Nephron (organoid): ENCODE measurements around the gene OBSL1.
A peak's percentile ranks its signal among the peaks of the same experiment; 100 is the strongest.

ENCODE experiments used
- H3K27ac Mint-ChIP-seq, 3 experiments: 2 replicates each; pipeline ENCODE4 v1.8.0; 2020; ENCODE audit warnings: mixed read lengths in 3 of 3, mild to moderate bottlenecking in 2 of 3, moderate library complexity in 1 of 3
- H3K27me3 Mint-ChIP-seq: 2 replicates; pipeline ENCODE4 v1.8.0; 2021; ENCODE audit warnings: low read depth, mild to moderate bottlenecking, moderate library complexity, mixed read lengths
- H3K36me3 Mint-ChIP-seq: 2 replicates; pipeline ENCODE4 v1.8.0; 2020; ENCODE audit warnings: low read depth, mixed read lengths
- H3K4me1 Mint-ChIP-seq: 2 replicates; pipeline ENCODE4 v1.8.0; 2020; ENCODE audit warnings: mixed read lengths
- H3K4me3 Mint-ChIP-seq, 3 experiments: 2 replicates each; pipeline ENCODE4 v1.8.0; 2020; ENCODE audit warnings: mild to moderate bottlenecking in 3 of 3, mixed read lengths in 3 of 3, moderate library complexity in 2 of 3
- H3K9me3 Mint-ChIP-seq: 2 replicates; pipeline ENCODE4 v1.8.0; 2020; ENCODE audit warnings: mixed read lengths
- TF ChIP-seq, protein P1 (sequence below), 3 experiments: fragments of 200-600 bp; sonication (generic); IDR thresholded peaks; one replicate each; pipeline ENCODE4 v1.5.0; 2021; ENCODE audit warnings: antibody characterized with exemption in 3 of 3; ENCODE audit not compliant: unreplicated experiment in 3 of 3

OBSL1 gene

DNA sequence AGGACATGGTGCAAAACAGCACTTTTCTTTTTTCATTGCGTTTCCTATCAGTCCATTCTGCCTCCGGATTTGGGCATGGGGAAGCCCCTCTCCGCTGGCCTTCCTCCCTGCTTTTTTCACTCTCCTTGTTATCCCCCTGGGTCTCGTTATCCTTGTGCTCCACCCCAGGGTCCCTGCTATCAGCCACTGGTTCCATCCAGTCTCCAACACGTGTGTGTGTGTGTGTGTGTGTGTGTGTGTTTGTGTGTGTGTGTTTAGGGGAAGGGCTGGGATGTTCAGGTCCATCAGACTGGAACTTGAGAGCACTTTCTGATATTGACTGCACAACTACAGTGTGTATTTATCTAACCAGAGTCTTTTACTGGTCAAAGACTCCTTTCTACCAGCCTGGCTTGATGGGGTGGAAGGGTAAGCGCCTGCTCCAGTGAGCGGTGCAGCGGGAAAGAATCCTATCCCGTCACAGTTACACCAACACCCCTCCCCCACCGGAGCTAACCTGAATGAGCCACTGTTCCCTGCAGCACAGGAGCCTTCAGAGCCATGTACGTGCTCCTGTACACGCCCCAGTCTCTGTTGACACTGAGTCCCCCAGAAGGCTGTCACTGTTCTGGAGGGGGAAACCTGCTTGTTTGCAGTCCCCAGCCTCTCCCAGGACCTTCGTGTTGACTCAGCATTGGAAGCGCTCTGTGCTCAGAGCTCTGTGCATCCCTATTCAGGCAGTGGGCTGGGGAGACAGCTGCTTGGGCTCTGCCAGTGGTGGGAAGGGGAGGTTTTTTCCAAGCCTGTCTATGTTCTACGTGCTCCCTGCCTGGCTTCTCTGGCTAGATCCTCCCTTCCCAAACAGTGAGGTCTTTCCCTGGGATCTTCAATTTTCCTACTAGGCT lies 5.4 kb upstream of the OBSL1 start:
- peaks cover 7% of the 10 kb centered on the region for H3K27me3 Mint-ChIP-seq
- H3K36me3 Mint-ChIP-seq = no peaks in the 10 kb centered on the region
- peak overlapping the region; percentile 28 to 57 (median 37) for H3K4me3 Mint-ChIP-seq
- H3K27ac Mint-ChIP-seq = peak overlapping the region; percentile 63 to 95 (median 64)
- TF ChIP-seq, protein P1, sequence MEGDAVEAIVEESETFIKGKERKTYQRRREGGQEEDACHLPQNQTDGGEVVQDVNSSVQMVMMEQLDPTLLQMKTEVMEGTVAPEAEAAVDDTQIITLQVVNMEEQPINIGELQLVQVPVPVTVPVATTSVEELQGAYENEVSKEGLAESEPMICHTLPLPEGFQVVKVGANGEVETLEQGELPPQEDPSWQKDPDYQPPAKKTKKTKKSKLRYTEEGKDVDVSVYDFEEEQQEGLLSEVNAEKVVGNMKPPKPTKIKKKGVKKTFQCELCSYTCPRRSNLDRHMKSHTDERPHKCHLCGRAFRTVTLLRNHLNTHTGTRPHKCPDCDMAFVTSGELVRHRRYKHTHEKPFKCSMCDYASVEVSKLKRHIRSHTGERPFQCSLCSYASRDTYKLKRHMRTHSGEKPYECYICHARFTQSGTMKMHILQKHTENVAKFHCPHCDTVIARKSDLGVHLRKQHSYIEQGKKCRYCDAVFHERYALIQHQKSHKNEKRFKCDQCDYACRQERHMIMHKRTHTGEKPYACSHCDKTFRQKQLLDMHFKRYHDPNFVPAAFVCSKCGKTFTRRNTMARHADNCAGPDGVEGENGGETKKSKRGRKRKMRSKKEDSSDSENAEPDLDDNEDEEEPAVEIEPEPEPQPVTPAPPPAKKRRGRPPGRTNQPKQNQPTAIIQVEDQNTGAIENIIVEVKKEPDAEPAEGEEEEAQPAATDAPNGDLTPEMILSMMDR (IDR thresholded peaks at IDR 0.05; ENCODE audit: unreplicated experiment in 3 of 3) = no peak
- H3K9me3 Mint-ChIP-seq = no peaks in the 10 kb centered on the region
- peaks cover 45% of the 10 kb centered on the region for H3K4me1 Mint-ChIP-seq

DNA sequence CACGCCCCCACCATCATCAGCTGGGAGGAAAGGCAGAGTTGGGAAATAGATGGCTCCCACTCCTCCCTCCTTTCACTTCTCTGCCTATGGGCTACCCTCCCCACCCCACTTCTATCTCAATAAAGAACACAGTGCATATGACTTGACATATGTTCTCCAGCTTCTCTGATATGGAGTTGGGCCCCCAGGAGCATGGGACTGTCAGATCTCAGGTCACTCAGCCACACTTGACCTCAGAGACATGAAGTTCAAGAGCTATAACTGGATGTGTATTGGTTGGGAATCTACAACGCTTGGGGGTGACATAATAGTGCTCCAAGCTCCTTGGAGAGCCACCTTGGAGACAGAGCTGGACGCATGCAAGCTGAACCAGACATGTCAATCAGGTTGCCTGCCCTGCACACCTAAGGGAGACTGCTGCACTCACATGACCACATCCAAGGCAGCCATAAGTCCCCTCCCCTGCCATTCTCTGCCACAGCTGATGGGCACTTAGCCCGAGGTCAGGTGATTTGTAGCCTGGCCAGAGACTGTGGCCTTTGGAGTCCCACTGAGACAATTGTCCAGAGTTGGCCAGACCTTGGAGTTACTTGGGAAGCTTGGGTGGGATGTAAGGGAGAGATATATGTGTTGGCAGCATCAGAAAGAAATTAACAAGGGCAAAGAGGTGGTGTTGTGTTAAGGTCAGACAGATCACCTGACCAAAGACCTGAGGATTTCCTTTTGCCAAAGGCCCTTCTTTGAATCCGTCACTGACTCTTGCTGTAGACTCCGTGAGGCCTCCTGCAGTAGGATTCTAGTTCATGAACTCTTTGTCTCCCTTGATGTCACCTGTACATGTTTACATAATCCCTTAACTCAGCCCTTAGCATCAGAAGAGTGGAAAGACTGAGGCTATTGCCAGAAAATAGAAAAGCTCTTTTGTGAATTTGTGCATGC lies 4.5 kb upstream of the OBSL1 start:
- Mint-ChIP-seq H3K36me3 (no peaks in the 10 kb centered on the region), H3K4me3 (peak overlapping the region in 1 of 3 experiments; percentile 29), H3K4me1 (peaks cover 48% of the 10 kb centered on the region), H3K27me3 (peaks cover 7% of the 10 kb centered on the region), H3K9me3 (no peaks in the 10 kb centered on the region), H3K27ac (peak overlapping the region; percentile 63 to 95 (median 64))
- TF ChIP-seq, protein P1 (IDR thresholded peaks at IDR 0.05; ENCODE audit: unreplicated experiment in 3 of 3) = no peak

DNA sequence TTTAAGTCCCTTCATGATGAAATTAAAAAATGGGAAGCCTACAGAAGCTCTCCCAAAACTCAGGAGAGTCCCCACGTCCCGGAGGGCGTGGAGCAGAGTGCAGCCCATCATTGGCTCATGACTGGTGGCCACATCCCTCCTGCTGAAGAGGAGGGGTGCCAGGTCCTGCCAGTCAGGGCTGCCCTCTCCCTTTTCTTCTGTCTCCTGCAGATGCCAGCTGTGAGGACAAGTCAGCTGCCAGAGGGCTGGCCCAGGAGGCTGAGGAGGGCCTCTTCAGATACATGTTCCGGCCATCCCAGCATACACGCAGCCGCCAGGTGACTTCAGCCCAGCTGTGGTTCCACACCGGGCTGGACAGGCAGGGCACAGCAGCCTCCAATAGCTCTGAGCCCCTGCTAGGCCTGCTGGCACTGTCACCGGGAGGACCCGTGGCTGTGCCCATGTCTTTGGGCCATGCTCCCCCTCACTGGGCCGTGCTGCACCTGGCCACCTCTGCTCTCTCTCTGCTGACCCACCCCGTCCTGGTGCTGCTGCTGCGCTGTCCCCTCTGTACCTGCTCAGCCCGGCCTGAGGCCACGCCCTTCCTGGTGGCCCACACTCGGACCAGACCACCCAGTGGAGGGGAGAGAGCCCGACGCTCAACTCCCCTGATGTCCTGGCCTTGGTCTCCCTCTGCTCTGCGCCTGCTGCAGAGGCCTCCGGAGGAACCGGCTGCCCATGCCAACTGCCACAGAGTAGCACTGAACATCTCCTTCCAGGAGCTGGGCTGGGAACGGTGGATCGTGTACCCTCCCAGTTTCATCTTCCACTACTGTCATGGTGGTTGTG lies 3.4 kb upstream of the OBSL1 start:
- peaks cover 51% of the 10 kb centered on the region for H3K4me1 Mint-ChIP-seq
- peaks cover 7% of the 10 kb centered on the region for H3K27me3 Mint-ChIP-seq
- H3K4me3 Mint-ChIP-seq = peak overlapping the region in 1 of 3 experiments; percentile 43

DNA sequence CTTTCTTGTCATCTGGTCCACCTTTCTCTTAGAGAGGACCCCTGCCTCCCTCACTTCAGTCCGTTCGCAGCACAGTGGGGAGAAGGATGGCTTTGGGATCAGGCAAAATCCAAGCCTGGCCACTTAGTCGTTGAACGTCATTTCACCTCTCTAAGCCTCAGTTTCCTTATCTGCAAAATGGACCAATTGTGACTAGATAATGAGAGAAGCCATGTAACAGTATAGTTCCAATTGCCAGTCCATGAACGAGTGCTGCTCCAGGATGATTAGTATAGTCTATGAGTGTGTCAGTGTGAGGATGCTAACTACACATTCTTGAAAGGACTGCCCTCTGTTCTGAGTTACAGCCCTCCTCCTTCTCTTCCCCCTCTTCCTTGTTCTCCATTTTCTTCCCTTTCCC lies 1.8 kb upstream of the OBSL1 start:
- TF ChIP-seq, protein P1 (IDR thresholded peaks at IDR 0.05; ENCODE audit: unreplicated experiment in 3 of 3) = no peak
- Mint-ChIP-seq H3K27ac (peak overlapping the region; percentile 54 to 85 (median 63)), H3K36me3 (peaks cover 11% of the 10 kb centered on the region), H3K9me3 (no peaks in the 10 kb centered on the region), H3K4me1 (peaks cover 51% of the 10 kb centered on the region), H3K27me3 (peaks cover 7% of the 10 kb centered on the region), H3K4me3 (peak overlapping the region; percentile 42 to 74 (median 71))

More for the DNA sequence above, 3.4 kb upstream of the OBSL1 start:
- Mint-ChIP-seq H3K9me3 (no peaks in the 10 kb centered on the region), H3K36me3 (peaks cover 3% of the 10 kb centered on the region), H3K27ac (peak overlapping the region in 1 of 3 experiments; percentile 63)
- TF ChIP-seq, protein P1 (IDR thresholded peaks at IDR 0.05; ENCODE audit: unreplicated experiment in 3 of 3) = no peak

DNA sequence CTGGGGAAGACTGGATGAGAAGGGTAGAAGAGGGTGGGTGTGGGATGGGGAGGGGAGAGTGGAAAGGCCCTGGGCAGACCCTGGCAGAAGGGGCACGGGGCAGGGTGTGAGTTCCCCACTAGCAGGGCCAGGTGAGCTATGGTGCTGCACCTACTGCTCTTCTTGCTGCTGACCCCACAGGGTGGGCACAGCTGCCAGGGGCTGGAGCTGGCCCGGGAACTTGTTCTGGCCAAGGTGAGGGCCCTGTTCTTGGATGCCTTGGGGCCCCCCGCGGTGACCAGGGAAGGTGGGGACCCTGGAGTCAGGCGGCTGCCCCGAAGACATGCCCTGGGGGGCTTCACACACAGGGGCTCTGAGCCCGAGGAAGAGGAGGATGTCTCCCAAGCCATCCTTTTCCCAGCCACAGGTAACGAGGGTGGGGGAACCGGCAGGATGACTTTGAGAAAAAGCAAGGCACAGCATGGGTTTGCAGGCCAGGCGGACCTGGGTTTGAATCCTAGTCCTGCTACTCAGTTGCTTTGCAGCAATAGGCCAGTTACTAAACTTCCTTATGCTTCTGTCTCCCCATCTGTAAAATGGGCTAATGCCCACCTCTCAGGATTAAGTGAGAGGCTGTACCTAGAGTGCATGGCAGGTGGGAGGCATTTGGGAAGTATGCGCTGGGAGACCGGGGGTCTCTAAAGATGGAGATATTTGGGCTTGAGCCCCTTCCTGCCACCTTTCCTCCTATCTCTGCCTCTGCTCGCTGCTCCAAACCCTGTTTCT lies 1.1 kb upstream of the OBSL1 start, which contains the start of gene INHA:
Gene INHA (plus strand): TSS at position 74 of the 765 bp plus-strand sequence. CDS start 65 bp downstream, at position 139.
- peaks cover 53% of the 10 kb centered on the region for H3K4me1 Mint-ChIP-seq

More for the DNA sequence above, 1.1 kb upstream of the OBSL1 start, which contains the start of gene INHA:
- Mint-ChIP-seq H3K27me3 (peaks cover 7% of the 10 kb centered on the region), H3K36me3 (peaks cover 14% of the 10 kb centered on the region), H3K9me3 (no peaks in the 10 kb centered on the region), H3K4me3 (peak within 1 kb of the TSS; percentile 72 to 84 (median 82)), H3K27ac (peak within 1 kb of the TSS; percentile 71 to 94 (median 92))
- TF ChIP-seq, protein P1 (IDR thresholded peaks at IDR 0.05; ENCODE audit: unreplicated experiment in 3 of 3) = no peak
